ENCODE results near the gene PRKCI.

Gene PRKCI

GRCh38 chr3:170203457-170203856 lies 18.8 kb upstream of the PRKCI start:
- H3K9ac ChIP-seq (ENCODE audit: low read depth, low read length, poor library complexity, severe bottlenecking) = no peak overlapping the region
- no peaks in the 10 kb centered on the region for H3K9me3 ChIP-seq (ENCODE audit: insufficient read depth, low read depth, low read length)
- no peaks in the 10 kb centered on the region for H3K27me3 ChIP-seq (ENCODE audit: insufficient read depth, low read length, poor library complexity, severe bottlenecking)
- no peaks in the 10 kb centered on the region for H3F3A ChIP-seq (ENCODE audit: low read depth)
- no peak overlapping the region for H3K4me3 ChIP-seq (ENCODE audit: low read length, poor library complexity, severe bottlenecking)
- H2AFZ ChIP-seq (ENCODE audit: low read length) = no peak overlapping the region
- no peak overlapping the region for H3K4me2 ChIP-seq (ENCODE audit: low read depth, low read length, poor library complexity, severe bottlenecking)
- H3K4me1 ChIP-seq (ENCODE audit: insufficient read depth, low read length, poor library complexity, severe bottlenecking) = no peaks in the 10 kb centered on the region
- no peaks in the 10 kb centered on the region for H3K9me2 ChIP-seq (replicated peaks; ENCODE audit: low read depth, low read length)
- no peak for TF ChIP-seq EZH2phosphoT487 (IDR thresholded peaks at IDR 0.05; ENCODE audit: borderline replicate concordance)
- TF ChIP-seq CTCF (conservative IDR thresholded peaks at IDR 0.05; ENCODE audit: low read length) = no peak
- no peaks in the 10 kb centered on the region for H3K36me3 ChIP-seq (ENCODE audit: insufficient read depth, low read length)
- no peaks in the 10 kb centered on the region for H3K79me2 ChIP-seq (ENCODE audit: insufficient read depth, low read length)
- H4K20me1 ChIP-seq (ENCODE audit: insufficient read depth, low read length, poor library complexity, severe bottlenecking) = no peaks in the 10 kb centered on the region

- Histone ChIP-seq H3K9me2 (replicated peaks; ENCODE audit: low read depth, low read length) (no peaks in the 10 kb centered on the region), H3K36me3 (ENCODE audit: insufficient read depth, low read length) (no peaks in the 10 kb centered on the region), H3K9me3 (ENCODE audit: insufficient read depth, low read depth, low read length) (no peaks in the 10 kb centered on the region), H3K79me2 (ENCODE audit: insufficient read depth, low read length) (no peaks in the 10 kb centered on the region), H3K4me1 (ENCODE audit: insufficient read depth, low read length, poor library complexity, severe bottlenecking) (no peaks in the 10 kb centered on the region), H3F3A (ENCODE audit: low read depth) (no peaks in the 10 kb centered on the region), H3K4me3 (ENCODE audit: low read length, poor library complexity, severe bottlenecking) (no peak overlapping the region), H3K27me3 (ENCODE audit: insufficient read depth, low read length, poor library complexity, severe bottlenecking) (no peaks in the 10 kb centered on the region), H3K9ac (ENCODE audit: low read depth, low read length, poor library complexity, severe bottlenecking) (no peak overlapping the region), H4K20me1 (ENCODE audit: insufficient read depth, low read length, poor library complexity, severe bottlenecking) (no peaks in the 10 kb centered on the region), H2AFZ (ENCODE audit: low read length) (no peak overlapping the region), H3K4me2 (ENCODE audit: low read depth, low read length, poor library complexity, severe bottlenecking) (no peak overlapping the region)
- TF ChIP-seq CTCF (conservative IDR thresholded peaks at IDR 0.05; ENCODE audit: low read length) = no peak
- TF ChIP-seq EZH2phosphoT487 (IDR thresholded peaks at IDR 0.05; ENCODE audit: borderline replicate concordance) = no peak
Measured at GRCh38 chr3:170204023-170204472, 18.2 kb upstream of the PRKCI start.

GRCh38 chr3:170204509-170204908 lies 17.7 kb upstream of the PRKCI start:
- Histone ChIP-seq H3K4me3 (ENCODE audit: low read length, poor library complexity, severe bottlenecking) (no peak overlapping the region), H3K4me1 (ENCODE audit: insufficient read depth, low read length, poor library complexity, severe bottlenecking) (no peaks in the 10 kb centered on the region), H3K4me2 (ENCODE audit: low read depth, low read length, poor library complexity, severe bottlenecking) (no peak overlapping the region), H3F3A (ENCODE audit: low read depth) (no peaks in the 10 kb centered on the region), H3K9me3 (ENCODE audit: insufficient read depth, low read depth, low read length) (no peaks in the 10 kb centered on the region), H3K9me2 (replicated peaks; ENCODE audit: low read depth, low read length) (no peaks in the 10 kb centered on the region), H2AFZ (ENCODE audit: low read length) (no peak overlapping the region), H3K9ac (ENCODE audit: low read depth, low read length, poor library complexity, severe bottlenecking) (no peak overlapping the region), H4K20me1 (ENCODE audit: insufficient read depth, low read length, poor library complexity, severe bottlenecking) (no peaks in the 10 kb centered on the region), H3K79me2 (ENCODE audit: insufficient read depth, low read length) (no peaks in the 10 kb centered on the region), H3K27me3 (ENCODE audit: insufficient read depth, low read length, poor library complexity, severe bottlenecking) (no peaks in the 10 kb centered on the region), H3K36me3 (ENCODE audit: insufficient read depth, low read length) (no peaks in the 10 kb centered on the region)
- TF ChIP-seq CTCF (conservative IDR thresholded peaks at IDR 0.05; ENCODE audit: low read length) = no peak
- TF ChIP-seq EZH2phosphoT487 (IDR thresholded peaks at IDR 0.05; ENCODE audit: borderline replicate concordance) = no peak
